Lung microvascular endothelial cell (primary cell): ENCODE measurements around the gene MAN1B1. TPM values are rescaled to one million over a fixed set of nuclear protein-coding genes. Genes with fewer than 3 reads are reported as not detected.

Experiments used
- DNase-seq, 2 donors: peaks; one replicate each; pipeline versions ENCODE4 v3.0.0 to v3.0.0-alpha.2; 2010; ENCODE audit warnings: low read depth in 2 of 2
- total RNA-seq: library from RNA; depleted of rRNA; stranded (reverse); fragments of >200 nt; gene quantifications from 2 replicates; pipeline ENCODE4 v1.2.1, GENCODE V29; 2014

MAN1B1 gene
- total RNA-seq: 38.3 and 43.4 TPM in 2 replicates

GRCh38 chr9:137086531-137087408 lies at the start of gene MAN1B1:
TSS of gene MAN1B1 (plus strand) at chr9:137086985. CDS start at chr9:137087000, 15 bp downstream.
- DNase-seq: peak; percentile 99 to 100

GRCh38 chr9:137037035-137037434 lies 49.8 kb upstream of the MAN1B1 start:
- DNase-seq: no peak

GRCh38 chr9:137037483-137037882 lies 49.3 kb upstream of the MAN1B1 start:
- DNase-seq: no peak

- DNase-seq: no peak
Observed at GRCh38 chr9:137038916-137039315, 47.9 kb upstream of the MAN1B1 start.

GRCh38 chr9:137039611-137040366 lies 47.0 kb upstream of the MAN1B1 start:
- no peak for DNase-seq

- DNase-seq: no peak
Observed at GRCh38 chr9:137040568-137040967, 46.2 kb upstream of the MAN1B1 start.

GRCh38 chr9:137041124-137041523 lies 45.7 kb upstream of the MAN1B1 start:
- DNase-seq: peak; percentile 32 to 39

GRCh38 chr9:137042751-137043727 lies 43.7 kb upstream of the MAN1B1 start:
- DNase-seq: peak; percentile 34 to 41

GRCh38 chr9:137044037-137044436 lies 42.7 kb upstream of the MAN1B1 start:
- no peak for DNase-seq

- peak in 1 of 2 donors; percentile 36 for DNase-seq
Observed at GRCh38 chr9:137044502-137045177, 42.1 kb upstream of the MAN1B1 start.

GRCh38 chr9:137045294-137046087 lies 41.3 kb upstream of the MAN1B1 start:
- peak; percentile 58 to 69 for DNase-seq

- DNase-seq: peak; percentile 80 to 87
Observed at GRCh38 chr9:137046088-137046787, 40.5 kb upstream of the MAN1B1 start, which contains the start of gene NPDC1. TSS of gene NPDC1 (minus strand) at chr9:137046177. CDS start at chr9:137045989, 188 bp downstream.

GRCh38 chr9:137048655-137049543 lies 37.9 kb upstream of the MAN1B1 start:
- no peak for DNase-seq

GRCh38 chr9:137049544-137050449 lies 37.0 kb upstream of the MAN1B1 start:
- peak; percentile 50 to 71 for DNase-seq

- no peak for DNase-seq
Observed at GRCh38 chr9:137050570-137050969, 36.2 kb upstream of the MAN1B1 start.

- DNase-seq: no peak
Observed at GRCh38 chr9:137051145-137051724, 35.5 kb upstream of the MAN1B1 start.

GRCh38 chr9:137052293-137052692 lies 34.5 kb upstream of the MAN1B1 start:
- no peak for DNase-seq
